Natural killer cell treated with Interleukin-12 subunit alpha and Interleukin-12 subunit beta and Interleukin-15 and Interleukin-18, amount 100 ng/mL, for 72 hours (primary cell): ENCODE data around the gene PLEKHG7. TPM values are rescaled to one million over a fixed set of nuclear protein-coding genes. Genes with fewer than 3 reads are reported as not detected.
"Not testable (repeated sequence)": the region's sequence is repeated elsewhere in the genome, so short reads cannot be mapped to it uniquely, and the experiment has no call there.

Source experiments
- ATAC-seq, 2 donors: fragments of 150-1000 bp; cut with Tn5 transposase in 1 of 2; sonication (Bioruptor Pico), chemical (Tn5 transposase) in 1 of 2; 2 replicates each; pipeline ENCODE4 v1.10.0; 2021
- DNase-seq: peaks from one replicate; pipeline ENCODE4 v3.0.0; 2022; ENCODE audit warnings: low spot score
- H3K27ac Mint-ChIP-seq, 2 donors: 1 replicate in 1 of 2; 2 replicates in 1 of 2; pipeline ENCODE4 v1.8.0; 2022; ENCODE audit warnings: mixed read lengths in 2 of 2, mild to moderate bottlenecking in 1 of 2, moderate library complexity in 1 of 2
- H3K27me3 Mint-ChIP-seq, 2 donors: 1 replicate in 1 of 2; 2 replicates in 1 of 2; pipeline ENCODE4 v1.8.0; 2022; ENCODE audit warnings: mixed read lengths in 2 of 2
- H3K36me3 Mint-ChIP-seq: one replicate; pipeline ENCODE4 v1.8.0; 2022; ENCODE audit warnings: mixed read lengths
- H3K4me1 Mint-ChIP-seq, 2 donors: 1 replicate in 1 of 2; 2 replicates in 1 of 2; pipeline ENCODE4 v1.8.0; 2022; ENCODE audit warnings: low read depth in 2 of 2, mixed read lengths in 2 of 2, mild to moderate bottlenecking in 1 of 2
- H3K4me3 Mint-ChIP-seq: one replicate; pipeline ENCODE4 v1.8.0; 2022; ENCODE audit warnings: mixed read lengths
- H3K9me3 Mint-ChIP-seq: 2 replicates; pipeline ENCODE4 v1.8.0; 2022; ENCODE audit warnings: mixed read lengths
- total RNA-seq, 2 donors: library from RNA; stranded (reverse); gene quantifications; one replicate each; pipeline ENCODE4 v1.2.3, GENCODE V29; 2022

The PLEKHG7 gene
- total RNA-seq, 2 donors from 2014 or later = not detected

DNA sequence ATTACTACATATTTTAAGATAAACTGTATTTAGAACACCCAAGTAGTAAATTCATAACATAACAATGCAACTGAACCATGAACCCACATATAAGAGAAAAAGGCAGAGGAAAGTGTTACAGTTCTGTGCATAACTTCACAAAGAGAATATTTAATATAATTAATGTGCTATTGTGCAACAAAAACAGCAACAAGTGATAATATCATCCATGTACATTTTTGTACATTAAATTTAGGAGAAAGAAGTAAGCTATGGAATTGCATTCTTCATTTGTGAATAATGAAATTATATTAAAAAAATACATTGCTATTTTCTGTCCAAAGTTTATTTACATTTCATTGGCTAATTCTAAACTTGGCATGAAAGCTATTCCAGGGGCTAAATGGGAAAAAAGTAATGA is 72.6 kb downstream of the PLEKHG7 start:
- ATAC-seq = no peak
- H3K27me3 Mint-ChIP-seq = no peaks in the 10 kb centered on the region
- peaks cover 0 to 6% of the 10 kb centered on the region in 2 donors for H3K4me1 Mint-ChIP-seq
- DNase-seq = no peak
- H3K9me3 Mint-ChIP-seq = no peaks in the 10 kb centered on the region
- H3K4me3 Mint-ChIP-seq = no peak overlapping the region
- H3K36me3 Mint-ChIP-seq = peaks cover 11% of the 10 kb centered on the region
- no peak overlapping the region for H3K27ac Mint-ChIP-seq

GRCh38 chr12:92778525-92778924 is 75.7 kb downstream of the PLEKHG7 start:
- Mint-ChIP-seq H3K27ac (no peak overlapping the region), H3K4me1 (no peaks in the 10 kb centered on the region), H3K27me3 (no peaks in the 10 kb centered on the region), H3K36me3 (peaks cover 11% of the 10 kb centered on the region), H3K9me3 (no peaks in the 10 kb centered on the region), H3K4me3 (no peak overlapping the region)
- DNase-seq (no peak), ATAC-seq (no peak)

DNA sequence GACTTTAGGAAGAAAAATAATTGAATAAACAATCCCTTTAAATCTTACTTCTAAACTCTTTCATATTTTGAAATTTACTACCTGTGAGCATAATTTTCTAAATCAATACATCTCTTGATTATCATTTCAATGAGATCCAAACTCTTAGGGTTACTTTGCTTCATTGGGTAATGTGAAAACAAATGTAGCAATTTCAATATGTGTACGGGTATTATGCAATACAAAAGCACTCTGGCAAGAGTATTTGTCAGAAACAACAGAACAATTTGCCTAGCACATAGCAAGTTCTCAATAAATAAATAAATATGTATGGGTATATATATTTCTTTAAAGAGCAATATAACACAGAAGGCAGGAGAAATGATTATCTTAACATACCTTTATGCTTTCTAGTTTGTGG is 77.1 kb downstream of the PLEKHG7 start:
- no peak for DNase-seq
- no peaks in the 10 kb centered on the region for H3K27me3 Mint-ChIP-seq
- no peak for ATAC-seq
- H3K36me3 Mint-ChIP-seq = peaks cover 11% of the 10 kb centered on the region
- no peak overlapping the region for H3K4me3 Mint-ChIP-seq
- no peaks in the 10 kb centered on the region for H3K9me3 Mint-ChIP-seq
- H3K4me1 Mint-ChIP-seq = no peaks in the 10 kb centered on the region
- H3K27ac Mint-ChIP-seq = no peak overlapping the region

DNA sequence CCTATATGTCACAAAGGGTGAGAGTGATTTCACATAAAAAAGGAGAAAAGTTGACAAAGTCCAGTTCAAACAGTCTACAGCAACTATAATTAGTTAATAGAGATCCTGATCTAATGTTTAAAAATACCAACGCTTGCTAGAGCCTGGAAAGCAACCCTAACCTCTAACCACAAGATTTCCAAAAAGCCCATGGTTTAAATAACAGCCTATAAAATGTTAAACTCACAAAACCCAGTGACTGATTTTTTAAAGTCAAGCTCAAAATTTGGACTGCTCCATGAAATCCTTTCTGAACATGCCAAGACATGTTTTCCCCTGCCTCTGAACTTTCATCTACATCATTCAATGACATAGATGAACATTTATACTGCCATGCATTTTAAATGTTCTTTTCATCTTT is 81.6 kb downstream of the PLEKHG7 start:
- H3K4me3 Mint-ChIP-seq = no peak overlapping the region
- H3K36me3 Mint-ChIP-seq = no peaks in the 10 kb centered on the region
- H3K9me3 Mint-ChIP-seq = no peaks in the 10 kb centered on the region
- H3K4me1 Mint-ChIP-seq = no peaks in the 10 kb centered on the region
- ATAC-seq = no peak
- no peaks in the 10 kb centered on the region for H3K27me3 Mint-ChIP-seq
- H3K27ac Mint-ChIP-seq = no peak overlapping the region
- DNase-seq = no peak

DNA sequence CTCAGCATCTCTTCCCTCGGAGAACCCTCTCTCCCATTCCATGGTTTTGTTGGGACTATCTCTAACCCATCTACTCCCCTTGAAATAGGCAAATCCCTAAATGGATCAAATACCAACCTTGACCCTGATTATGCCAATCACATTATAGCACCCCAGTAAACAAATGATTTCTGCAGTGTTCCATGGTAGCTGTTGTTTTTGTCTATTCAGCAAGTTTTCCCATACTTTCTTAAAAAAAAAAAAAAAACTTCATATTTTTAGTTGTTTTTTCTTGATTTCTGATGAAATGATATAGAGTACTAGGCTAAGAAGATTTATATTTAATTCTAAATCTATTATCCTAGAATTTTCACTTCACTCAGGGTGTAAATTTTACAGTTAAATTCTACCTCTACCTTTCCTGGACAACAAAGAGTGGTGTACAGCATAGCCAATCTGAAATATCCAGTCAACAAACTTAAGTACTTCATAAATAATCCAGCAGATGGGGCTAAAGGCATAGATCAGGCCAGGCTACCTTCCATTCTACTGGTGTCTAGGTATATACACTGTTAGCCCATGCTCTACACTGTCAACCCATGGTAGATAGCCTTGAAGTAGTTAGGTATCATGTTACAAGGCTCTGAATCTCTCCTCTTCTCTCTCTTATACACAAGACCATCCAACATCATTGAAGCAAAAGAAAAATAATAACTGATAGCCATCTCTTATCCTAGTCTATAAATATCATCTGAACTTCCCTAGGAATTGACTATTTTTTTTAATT is 82.2 kb downstream of the PLEKHG7 start:
- H3K27ac Mint-ChIP-seq = no peak overlapping the region
- ATAC-seq (peak; percentile 76 to 78), DNase-seq (no peak)

DNA sequence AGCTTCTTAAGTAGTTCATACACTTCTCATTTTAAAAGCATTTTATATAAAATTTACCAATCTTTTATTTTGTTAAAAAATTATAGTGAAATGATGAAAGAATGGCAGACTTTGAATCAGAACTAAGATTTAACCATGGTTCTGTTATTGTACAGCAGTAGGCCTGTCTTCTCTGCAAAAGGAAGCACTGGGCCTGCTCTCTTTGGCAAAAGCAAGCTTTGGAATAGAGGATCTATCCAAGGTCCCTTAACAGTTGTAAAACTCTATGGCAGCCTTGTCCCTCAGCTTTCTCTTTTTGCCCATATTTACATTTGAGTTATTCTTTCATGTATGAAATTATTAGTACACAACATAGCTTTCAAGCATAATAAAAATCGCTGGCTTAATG is 82.8 kb downstream of the PLEKHG7 start:
- Mint-ChIP-seq H3K27ac (no peak overlapping the region), H3K27me3 (no peaks in the 10 kb centered on the region)

More for the DNA sequence above, 82.2 kb downstream of the PLEKHG7 start:
- Mint-ChIP-seq H3K27me3 (no peaks in the 10 kb centered on the region), H3K4me1 (no peaks in the 10 kb centered on the region), H3K4me3 (no peak overlapping the region), H3K9me3 (no peaks in the 10 kb centered on the region), H3K36me3 (no peaks in the 10 kb centered on the region)

DNA sequence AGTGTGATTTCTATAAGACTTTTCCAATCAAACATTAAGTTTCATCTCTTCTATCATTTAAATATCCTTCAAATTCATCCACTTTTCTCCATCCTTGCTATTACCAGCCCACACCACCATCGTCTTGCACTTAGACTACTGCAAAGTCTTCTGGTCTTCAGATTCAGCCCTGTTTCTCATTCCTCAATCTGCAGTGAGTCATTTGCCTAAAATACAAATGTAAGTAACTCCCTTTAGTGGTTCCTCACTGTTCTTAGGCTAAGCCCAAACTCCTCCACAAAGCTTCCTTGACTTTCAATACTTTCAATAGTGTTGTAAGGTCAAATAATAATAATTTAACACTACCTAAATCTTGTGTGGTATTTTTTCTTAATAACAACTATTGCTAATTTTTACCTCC is 83.3 kb downstream of the PLEKHG7 start:
- no peak overlapping the region for H3K27ac Mint-ChIP-seq
- H3K27me3 Mint-ChIP-seq = no peaks in the 10 kb centered on the region
- DNase-seq (no peak), ATAC-seq (no peak)
- H3K4me1 Mint-ChIP-seq = peaks cover 0 to 6% of the 10 kb centered on the region in 2 donors
- no peak overlapping the region for H3K4me3 Mint-ChIP-seq
- peaks cover 7% of the 10 kb centered on the region for H3K36me3 Mint-ChIP-seq
- no peaks in the 10 kb centered on the region for H3K9me3 Mint-ChIP-seq

More for the DNA sequence above, 82.8 kb downstream of the PLEKHG7 start:
- peaks cover 6% of the 10 kb centered on the region for H3K36me3 Mint-ChIP-seq
- no peaks in the 10 kb centered on the region for H3K9me3 Mint-ChIP-seq
- ATAC-seq = no peak
- peaks cover 0 to 5% of the 10 kb centered on the region in 2 donors for H3K4me1 Mint-ChIP-seq
- DNase-seq = no peak
- H3K4me3 Mint-ChIP-seq = no peak overlapping the region

GRCh38 chr12:92794356-92794755 is 91.6 kb downstream of the PLEKHG7 start:
- peaks cover 41% of the 10 kb centered on the region for H3K36me3 Mint-ChIP-seq
- H3K4me3 Mint-ChIP-seq = not testable (repeated sequence)

DNA sequence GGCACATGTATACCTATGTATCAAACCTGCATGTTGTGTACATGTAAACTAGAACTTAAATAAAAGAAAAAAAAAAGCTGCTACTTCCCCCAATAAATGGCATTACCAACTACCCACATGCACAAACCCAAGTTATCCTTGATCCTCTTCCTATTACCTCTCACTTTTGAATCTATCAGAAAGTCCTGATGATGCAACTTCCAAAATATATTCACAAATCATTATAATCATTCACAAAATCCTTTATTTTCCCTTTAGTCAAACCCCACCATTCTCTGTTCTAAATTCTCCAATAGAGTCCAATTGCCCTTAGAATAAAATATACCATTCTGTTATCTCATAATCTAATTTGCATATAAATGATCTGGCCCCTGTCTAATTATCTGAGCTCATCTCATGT is 92.0 kb downstream of the PLEKHG7 start:
- H3K27me3 Mint-ChIP-seq = no peaks in the 10 kb centered on the region
- ATAC-seq = no peak
- H3K27ac Mint-ChIP-seq = no peak overlapping the region
- no peaks in the 10 kb centered on the region for H3K9me3 Mint-ChIP-seq
- H3K4me1 Mint-ChIP-seq = peaks cover 4 to 13% of the 10 kb centered on the region in 2 donors
- no peak for DNase-seq
- H3K36me3 Mint-ChIP-seq = peaks cover 41% of the 10 kb centered on the region
- no peak overlapping the region for H3K4me3 Mint-ChIP-seq

More at GRCh38 chr12:92794356-92794755, 91.6 kb downstream of the PLEKHG7 start:
- H3K27me3 Mint-ChIP-seq, H3K9me3 Mint-ChIP-seq, H3K27ac Mint-ChIP-seq, ATAC-seq, DNase-seq: not testable (repeated sequence)
- H3K4me1 Mint-ChIP-seq = peaks cover 4 to 13% of the 10 kb centered on the region in 2 donors

DNA sequence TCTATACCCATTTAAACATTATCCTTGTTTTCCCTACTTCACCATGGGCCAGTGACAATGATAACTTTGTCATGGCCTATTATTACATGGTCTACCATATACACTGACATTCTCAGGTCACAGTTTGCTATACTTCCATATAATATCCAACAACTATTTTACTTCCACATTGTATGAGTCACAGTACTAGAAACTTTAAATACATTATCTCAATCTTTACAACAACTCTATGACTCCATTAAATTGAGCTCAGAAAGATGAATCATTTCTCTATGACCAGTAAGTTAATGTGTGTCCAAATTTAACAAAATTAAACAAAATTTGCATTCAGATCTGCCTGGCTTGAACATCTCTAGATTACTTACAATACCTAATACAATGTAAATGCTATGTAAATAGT is 93.9 kb downstream of the PLEKHG7 start:
- Mint-ChIP-seq H3K4me1 (peaks cover 4% of the 10 kb centered on the region in 2 donors), H3K4me3 (no peak overlapping the region), H3K27ac (no peak overlapping the region), H3K27me3 (no peaks in the 10 kb centered on the region), H3K36me3 (peaks cover 34% of the 10 kb centered on the region), H3K9me3 (no peaks in the 10 kb centered on the region)
- DNase-seq (no peak), ATAC-seq (no peak)

DNA sequence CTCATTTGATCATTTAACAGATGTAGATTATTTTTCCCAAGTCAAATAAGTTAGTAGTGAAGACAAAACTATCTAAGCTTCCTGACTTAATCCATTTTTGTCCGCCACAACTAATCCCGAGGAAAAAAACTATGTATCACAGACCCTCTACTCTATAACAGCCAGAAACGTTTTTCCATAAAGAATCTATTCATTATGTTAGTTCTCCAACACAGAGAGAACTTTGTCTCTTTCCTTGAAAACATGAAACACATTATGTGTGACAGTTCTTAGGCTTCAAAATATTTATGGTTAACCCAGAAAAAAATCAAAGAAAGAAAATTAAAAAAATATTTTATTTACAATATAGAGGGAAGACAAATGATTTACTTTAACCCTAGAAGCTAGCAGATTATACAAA is 100.1 kb downstream of the PLEKHG7 start:
- Mint-ChIP-seq H3K27me3 (no peaks in the 10 kb centered on the region), H3K27ac (no peak overlapping the region), H3K36me3 (peaks cover 24% of the 10 kb centered on the region), H3K9me3 (no peaks in the 10 kb centered on the region), H3K4me1 (no peaks in the 10 kb centered on the region), H3K4me3 (no peak overlapping the region)
- DNase-seq (no peak), ATAC-seq (no peak)

- peaks cover 21% of the 10 kb centered on the region for H3K36me3 Mint-ChIP-seq
- H3K27ac Mint-ChIP-seq = no peak overlapping the region
- H3K27me3 Mint-ChIP-seq = no peaks in the 10 kb centered on the region
- ATAC-seq (no peak), DNase-seq (no peak)
- no peak overlapping the region for H3K4me3 Mint-ChIP-seq
- H3K9me3 Mint-ChIP-seq = no peaks in the 10 kb centered on the region
- H3K4me1 Mint-ChIP-seq = no peaks in the 10 kb centered on the region
Measured at GRCh38 chr12:92803903-92804302, 101.1 kb downstream of the PLEKHG7 start.

GRCh38 chr12:92810370-92810769 is 107.6 kb downstream of the PLEKHG7 start:
- DNase-seq = no peak
- H3K27ac Mint-ChIP-seq = peak overlapping the region in 1 of 2 donors; percentile 54
- no peak overlapping the region for H3K4me3 Mint-ChIP-seq
- no peak for ATAC-seq
- H3K9me3 Mint-ChIP-seq = no peaks in the 10 kb centered on the region
- H3K4me1 Mint-ChIP-seq = no peaks in the 10 kb centered on the region
- H3K27me3 Mint-ChIP-seq = no peaks in the 10 kb centered on the region
- H3K36me3 Mint-ChIP-seq = peaks cover 17% of the 10 kb centered on the region

DNA sequence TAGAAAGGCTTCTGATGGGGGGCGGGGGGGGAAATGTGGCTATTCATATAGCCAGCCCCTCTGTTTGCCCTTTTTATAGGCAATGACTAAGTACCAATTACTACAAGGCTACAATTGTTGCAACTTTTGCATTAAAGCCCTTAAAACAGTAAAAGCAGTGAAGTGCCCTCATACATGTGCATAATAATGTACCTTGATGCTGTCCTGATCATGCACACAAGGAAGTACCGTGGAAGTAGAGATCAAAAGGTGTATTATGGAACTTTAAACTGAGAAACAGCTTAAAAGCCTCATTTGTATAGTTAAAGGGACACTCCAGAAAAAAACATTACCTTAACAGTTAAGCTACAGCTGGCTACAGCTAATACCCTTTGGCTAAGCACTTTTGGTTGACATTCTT is 111.8 kb downstream of the PLEKHG7 start:
- Mint-ChIP-seq H3K4me1 (no peaks in the 10 kb centered on the region), H3K27ac (no peak overlapping the region), H3K4me3 (no peak overlapping the region), H3K9me3 (no peaks in the 10 kb centered on the region), H3K36me3 (no peaks in the 10 kb centered on the region), H3K27me3 (no peaks in the 10 kb centered on the region)
- no peak for DNase-seq
- no peak for ATAC-seq

- Mint-ChIP-seq H3K27me3 (no peaks in the 10 kb centered on the region), H3K36me3 (no peaks in the 10 kb centered on the region), H3K9me3 (no peaks in the 10 kb centered on the region), H3K4me1 (no peaks in the 10 kb centered on the region), H3K4me3 (no peak overlapping the region), H3K27ac (no peak overlapping the region)
- ATAC-seq (no peak), DNase-seq (no peak)
Measured at GRCh38 chr12:92821142-92821541, 118.4 kb downstream of the PLEKHG7 start.
